Suprapubic skin (tissue), 4 donors: ENCODE data around the gene PPP1R13B.

Experiments
- CTCF ChIP-seq, 2 donors: fragments of 200-600 bp in 1 of 2; fragments of 450-650 bp in 1 of 2; sonication (generic) in 1 of 2; IDR thresholded peaks; one replicate each; pipeline ENCODE4 v1.5.1; 2016 to 2019; ENCODE audit warnings: antibody characterized with exemption in 2 of 2, mild to moderate bottlenecking in 1 of 2, moderate library complexity in 1 of 2
- POLR2A ChIP-seq, 2 donors: fragments of 450-650 bp; IDR thresholded peaks; one replicate each; pipeline ENCODE4 v1.6.1; 2017; ENCODE audit warnings: antibody characterized with exemption in 2 of 2, mild to moderate bottlenecking in 2 of 2, moderate library complexity in 2 of 2
- POLR2AphosphoS5 ChIP-seq, 3 donors: sonication (generic); formaldehyde crosslinking; IDR thresholded peaks; one replicate each; pipeline ENCODE4 v1.6.1; 2017; ENCODE audit warnings: antibody characterized with exemption in 3 of 3

GRCh38 chr14:103688906-103689902 lies 158.2 kb downstream of the PPP1R13B start:
- no peak for TF ChIP-seq POLR2A (IDR thresholded peaks at IDR 0.05)
- no peak for TF ChIP-seq POLR2AphosphoS5 (IDR thresholded peaks at IDR 0.05)
- no peak for TF ChIP-seq CTCF (IDR thresholded peaks at IDR 0.05)
